GM12874 (cell line): ENCODE measurements around the gene CENPX.

ENCODE experiments used
- TF ChIP-seq, protein P1 (sequence below): IDR thresholded peaks from 2 replicates; pipeline ENCODE4 v1.5.1; 2011; ENCODE audit warnings: low read depth, mild to moderate bottlenecking, control low read depth, low read length, moderate library complexity; ENCODE audit not compliant: insufficient read depth

Gene CENPX

DNA sequence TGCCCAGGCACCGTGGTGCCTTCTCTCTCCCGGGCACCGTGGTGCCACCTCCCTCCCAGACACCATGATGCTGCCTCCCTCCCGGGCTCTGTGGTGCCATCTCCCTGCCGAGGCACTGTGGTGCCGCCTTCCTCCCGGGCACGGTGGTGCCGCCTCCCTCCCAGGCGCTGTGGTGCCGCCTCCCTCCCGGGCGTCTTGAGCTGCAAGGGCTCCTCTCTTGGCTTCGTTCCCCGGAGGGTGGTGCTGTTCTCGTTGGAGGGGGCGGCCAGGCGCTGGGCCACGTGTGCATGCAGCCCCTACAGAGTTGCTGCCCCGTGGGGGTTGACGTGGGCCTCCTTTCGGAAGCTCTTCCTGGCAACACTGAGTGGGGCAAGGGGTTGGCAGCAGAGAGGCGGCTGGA, 8.2 kb downstream of the CENPX start:
- TF ChIP-seq, protein P1, sequence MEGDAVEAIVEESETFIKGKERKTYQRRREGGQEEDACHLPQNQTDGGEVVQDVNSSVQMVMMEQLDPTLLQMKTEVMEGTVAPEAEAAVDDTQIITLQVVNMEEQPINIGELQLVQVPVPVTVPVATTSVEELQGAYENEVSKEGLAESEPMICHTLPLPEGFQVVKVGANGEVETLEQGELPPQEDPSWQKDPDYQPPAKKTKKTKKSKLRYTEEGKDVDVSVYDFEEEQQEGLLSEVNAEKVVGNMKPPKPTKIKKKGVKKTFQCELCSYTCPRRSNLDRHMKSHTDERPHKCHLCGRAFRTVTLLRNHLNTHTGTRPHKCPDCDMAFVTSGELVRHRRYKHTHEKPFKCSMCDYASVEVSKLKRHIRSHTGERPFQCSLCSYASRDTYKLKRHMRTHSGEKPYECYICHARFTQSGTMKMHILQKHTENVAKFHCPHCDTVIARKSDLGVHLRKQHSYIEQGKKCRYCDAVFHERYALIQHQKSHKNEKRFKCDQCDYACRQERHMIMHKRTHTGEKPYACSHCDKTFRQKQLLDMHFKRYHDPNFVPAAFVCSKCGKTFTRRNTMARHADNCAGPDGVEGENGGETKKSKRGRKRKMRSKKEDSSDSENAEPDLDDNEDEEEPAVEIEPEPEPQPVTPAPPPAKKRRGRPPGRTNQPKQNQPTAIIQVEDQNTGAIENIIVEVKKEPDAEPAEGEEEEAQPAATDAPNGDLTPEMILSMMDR: no peak

- TF ChIP-seq, protein P1: no peak
These were observed 8.8 kb downstream of the CENPX start for GRCh38 chr17:82013772-82014321.

DNA sequence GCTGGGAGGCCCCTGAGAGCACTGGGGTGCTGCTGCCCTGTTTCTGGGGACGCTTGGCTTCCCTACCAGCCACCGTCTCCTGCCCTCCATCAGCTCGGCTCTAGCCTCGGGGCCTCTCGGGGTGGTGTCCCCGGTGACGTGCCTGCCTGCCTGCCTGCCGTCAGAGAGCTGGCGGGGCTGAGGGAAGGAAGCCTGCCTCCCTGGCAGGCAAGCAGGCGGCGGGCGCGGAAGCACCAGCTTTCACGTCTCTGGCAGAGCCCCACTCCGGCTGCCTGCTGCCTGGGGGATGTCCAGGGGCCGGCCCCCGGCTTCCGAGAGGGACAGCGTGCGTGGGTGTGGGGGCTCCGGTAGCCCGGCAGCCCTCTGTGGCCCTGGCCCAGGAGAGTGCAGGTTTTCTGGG, 9.3 kb downstream of the CENPX start:
- TF ChIP-seq, protein P1: no peak

GRCh38 chr17:82012640-82013295, 9.9 kb downstream of the CENPX start:
- TF ChIP-seq, protein P1: no peak

GRCh38 chr17:82012261-82012639, 10.4 kb downstream of the CENPX start:
- TF ChIP-seq, protein P1: no peak

GRCh38 chr17:82011617-82012187, 11.0 kb downstream of the CENPX start:
- TF ChIP-seq, protein P1: no peak

- TF ChIP-seq, protein P1: no peak
These were observed 11.8 kb downstream of the CENPX start for GRCh38 chr17:82010575-82011525.
